Measurements from ENCODE around the gene PLCH2.
A peak's percentile ranks its signal among the peaks of the same experiment; 100 is the strongest.

The PLCH2 gene

DNA sequence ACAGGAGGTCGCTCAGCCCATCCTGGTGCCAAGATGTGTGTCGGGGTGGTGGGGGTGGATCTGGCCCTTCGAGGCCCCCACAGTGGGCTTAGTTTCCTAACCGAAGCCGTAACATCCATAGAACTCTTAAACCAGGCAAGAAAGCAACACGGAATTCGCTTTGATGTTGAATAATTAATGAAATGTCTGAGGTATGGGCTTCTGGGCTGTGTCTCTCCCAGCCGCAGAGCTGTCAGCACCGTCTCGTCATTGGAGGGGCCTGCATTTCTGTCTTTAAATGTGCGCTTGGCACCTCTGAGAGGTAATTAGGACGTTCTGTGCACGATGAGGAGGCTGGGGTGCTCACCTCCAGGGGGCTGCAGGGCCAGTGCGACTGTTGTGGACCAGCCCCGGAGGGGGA is 13.3 kb upstream of the PLCH2 start:
- DNase-seq (ENCODE audit: low read depth) = peak; percentile 31

DNA sequence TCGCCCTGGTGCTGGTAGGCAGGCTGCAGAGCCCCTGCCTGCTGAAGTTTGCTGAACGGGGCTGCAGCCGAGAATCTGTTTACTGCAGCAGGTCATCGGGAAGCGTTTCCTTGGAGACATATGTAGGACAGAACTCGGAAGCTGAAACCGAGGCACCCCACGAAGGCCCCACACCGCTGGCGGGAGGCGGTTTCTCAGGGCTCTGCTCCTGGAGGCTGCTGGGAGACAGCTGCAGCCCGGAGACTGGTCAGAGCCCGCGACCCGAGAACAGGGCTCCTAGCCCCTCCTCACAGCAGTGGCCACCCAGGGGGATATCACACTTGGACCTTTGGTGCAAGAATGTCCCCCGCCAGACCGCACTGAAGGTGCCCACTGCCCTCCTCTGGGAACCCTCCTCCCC is 12.7 kb upstream of the PLCH2 start:
- DNase-seq (ENCODE audit: low read depth) = peak; percentile 25

DNA sequence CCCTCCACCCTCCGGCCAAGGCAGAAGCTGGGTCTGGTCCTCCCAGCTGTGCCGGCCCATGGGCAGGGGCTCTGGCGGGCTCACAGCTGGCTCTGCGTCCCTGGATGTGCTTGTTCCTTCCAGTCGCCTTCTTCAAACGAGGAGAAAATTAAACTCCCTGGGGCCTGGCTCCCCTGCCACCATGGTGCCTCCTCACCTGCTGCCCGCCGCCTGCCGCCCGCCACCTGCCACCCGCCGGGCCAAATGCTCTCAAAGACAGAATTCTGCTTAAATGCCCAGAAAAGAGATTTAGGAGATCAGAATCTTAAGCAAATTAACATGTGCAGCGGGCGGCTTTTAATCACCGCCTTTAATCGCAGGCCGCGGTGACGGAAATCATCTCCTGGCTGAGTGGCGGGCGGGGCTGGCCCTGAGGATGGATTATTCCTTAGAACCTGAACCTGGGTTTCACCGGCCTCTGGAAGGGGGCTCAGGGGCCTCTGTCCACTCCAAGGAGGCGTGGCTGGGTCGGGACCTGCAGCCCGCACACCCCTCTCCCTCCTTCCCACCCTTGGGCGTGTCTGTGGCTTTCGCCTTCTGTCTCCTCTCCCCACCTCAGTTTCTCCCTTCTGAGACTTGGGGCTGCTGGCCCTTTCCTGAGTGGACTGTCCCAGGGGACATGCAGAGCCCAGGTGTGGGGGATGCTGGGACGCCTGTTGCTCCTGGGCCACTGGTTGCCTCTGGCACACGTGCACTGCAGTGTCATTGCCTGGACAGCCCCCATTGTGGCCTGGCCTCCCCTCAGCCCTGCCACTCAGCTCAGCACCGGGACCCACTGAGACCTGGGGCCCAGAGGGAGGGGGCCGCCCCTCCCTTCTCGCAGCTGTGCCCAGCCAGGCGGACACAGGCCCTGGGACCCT is 10.5 kb upstream of the PLCH2 start:
- DNase-seq (ENCODE audit: low read depth) = no peak

DNA sequence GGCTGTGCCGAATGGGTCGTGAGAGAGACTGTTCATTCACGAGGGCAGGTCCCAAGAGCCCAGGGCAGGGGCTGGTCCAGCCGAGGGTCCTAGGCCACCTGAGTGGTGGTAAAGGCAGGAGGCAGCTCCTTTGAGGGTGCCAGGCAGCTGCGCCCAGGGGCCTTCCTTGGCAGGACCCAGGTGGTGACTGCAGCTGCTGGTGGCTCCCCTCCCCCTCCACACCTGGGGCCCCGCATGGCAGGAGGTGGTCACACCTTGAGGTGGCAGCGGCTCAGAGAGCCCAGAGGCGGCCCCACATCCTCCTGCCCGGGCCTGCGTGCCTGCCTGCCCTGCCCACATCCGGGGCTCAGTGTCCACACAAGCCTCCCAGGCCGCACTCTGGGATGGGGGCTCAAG is 9.8 kb upstream of the PLCH2 start:
- no peak for DNase-seq (ENCODE audit: low read depth)

DNA sequence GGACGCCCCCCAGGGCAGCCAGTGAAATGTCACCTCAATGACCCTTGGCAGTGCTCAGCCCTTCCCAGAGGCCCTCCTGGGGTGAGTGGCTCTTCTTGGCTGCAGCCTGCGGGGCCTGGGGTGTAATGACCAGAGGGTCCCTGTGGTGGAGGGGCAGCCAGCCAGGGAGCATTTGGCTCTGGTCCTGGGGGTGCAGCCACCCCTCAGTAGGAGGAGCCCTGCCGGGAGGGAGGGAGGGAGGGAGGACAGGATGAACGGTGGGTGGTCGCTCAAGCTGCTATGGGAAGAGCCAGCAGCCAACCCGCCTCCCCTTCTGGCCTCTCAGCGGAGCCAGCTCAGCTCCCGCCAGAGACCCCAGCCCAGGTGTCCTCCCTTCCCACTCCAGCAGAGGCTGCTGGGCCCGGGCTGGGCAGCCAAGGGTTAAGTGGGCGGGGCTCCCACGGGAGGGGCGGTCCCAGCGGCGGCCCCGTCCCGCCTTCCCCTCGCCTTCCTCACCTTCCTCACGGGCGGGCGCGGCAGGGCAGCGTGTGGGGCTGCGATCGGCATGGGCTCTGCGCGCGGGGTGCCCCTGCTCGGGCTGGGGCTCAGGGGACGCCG is 9.0 kb upstream of the PLCH2 start:
- no peak for DNase-seq (ENCODE audit: low read depth)

DNA sequence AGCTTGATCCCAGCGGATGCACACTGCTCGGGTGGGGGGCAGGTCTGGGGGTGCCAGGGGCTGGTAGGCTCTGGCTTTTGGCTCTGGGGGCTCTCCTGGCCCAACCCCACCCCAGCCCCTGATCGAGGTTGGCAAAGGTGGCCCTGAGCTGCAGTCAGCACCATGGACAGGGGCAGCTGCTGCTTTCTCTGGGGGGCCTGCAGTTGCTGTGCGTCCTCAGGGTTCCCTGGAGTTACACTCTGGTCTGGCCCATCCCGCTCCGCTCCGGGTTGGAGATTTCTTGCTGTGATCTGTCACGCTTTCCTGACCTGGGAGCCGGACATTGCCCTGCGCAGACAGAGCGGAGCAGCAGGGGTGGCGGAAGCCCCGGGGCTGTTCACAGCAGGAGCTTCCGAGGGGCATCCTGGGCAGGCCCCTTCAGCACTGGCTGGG is 8.0 kb upstream of the PLCH2 start:
- DNase-seq (ENCODE audit: low read depth) = peak; percentile 9

DNA sequence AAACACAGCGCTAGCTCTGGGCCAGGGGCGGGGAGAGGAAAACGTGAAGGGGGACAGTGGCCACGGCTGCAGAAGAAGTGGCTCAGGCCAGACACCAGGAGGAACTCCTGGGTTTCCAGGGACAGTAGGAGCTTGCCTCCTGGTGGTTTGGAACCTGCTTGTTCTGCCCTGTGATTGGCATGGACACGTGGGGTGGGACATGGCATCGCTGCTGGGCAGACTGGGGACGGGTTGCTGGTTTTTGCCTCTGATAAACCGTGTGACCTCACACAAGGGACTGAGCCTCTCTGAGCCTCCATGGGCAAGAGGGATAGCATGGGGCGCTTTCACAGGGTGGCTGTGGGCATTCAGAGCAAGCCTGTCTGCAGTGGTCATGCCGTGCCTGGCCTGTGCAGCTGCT is 7.5 kb upstream of the PLCH2 start:
- no peak for DNase-seq (ENCODE audit: low read depth)

DNA sequence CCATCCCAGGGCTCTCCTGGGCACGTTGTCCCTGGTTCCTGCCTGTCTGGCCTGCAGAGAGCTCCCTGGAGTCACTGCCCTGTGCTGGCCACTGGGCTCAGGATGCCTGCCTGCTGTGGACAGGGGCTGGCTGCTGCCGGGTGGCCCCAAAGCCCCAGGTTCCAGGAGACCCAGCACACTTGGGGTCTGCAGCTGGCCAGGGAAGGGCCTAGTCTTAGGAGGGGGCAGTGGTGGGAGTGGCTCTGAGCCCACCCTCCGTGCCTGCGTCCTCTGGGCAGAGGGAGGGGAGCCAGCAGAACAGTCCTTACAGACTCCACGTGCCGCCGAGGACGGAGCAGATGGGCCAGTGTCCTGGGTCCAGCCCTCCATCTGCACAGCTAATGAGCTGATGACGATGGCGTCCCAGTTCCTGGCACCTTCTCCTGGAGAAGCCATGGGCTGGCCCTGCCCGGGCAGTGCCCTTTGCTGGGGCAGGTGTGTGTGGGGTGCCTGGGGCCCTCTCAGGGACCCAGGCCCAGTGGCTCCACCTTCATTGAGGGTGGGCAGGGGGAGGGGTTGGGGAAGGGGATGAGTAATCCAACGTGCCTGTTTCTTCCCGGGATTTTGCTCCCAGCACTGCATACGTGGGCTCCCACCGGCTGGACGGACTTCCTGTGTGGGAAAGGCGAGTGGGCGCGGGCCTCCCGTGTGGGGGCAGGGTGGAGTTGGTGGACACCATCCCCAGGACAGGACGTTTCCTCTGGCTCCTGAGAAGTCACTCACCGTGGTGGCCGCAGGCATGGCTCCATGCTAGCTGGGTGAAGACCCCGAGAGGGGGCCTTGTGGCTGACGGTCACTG is 6.8 kb upstream of the PLCH2 start:
- DNase-seq (ENCODE audit: low read depth) = no peak

DNA sequence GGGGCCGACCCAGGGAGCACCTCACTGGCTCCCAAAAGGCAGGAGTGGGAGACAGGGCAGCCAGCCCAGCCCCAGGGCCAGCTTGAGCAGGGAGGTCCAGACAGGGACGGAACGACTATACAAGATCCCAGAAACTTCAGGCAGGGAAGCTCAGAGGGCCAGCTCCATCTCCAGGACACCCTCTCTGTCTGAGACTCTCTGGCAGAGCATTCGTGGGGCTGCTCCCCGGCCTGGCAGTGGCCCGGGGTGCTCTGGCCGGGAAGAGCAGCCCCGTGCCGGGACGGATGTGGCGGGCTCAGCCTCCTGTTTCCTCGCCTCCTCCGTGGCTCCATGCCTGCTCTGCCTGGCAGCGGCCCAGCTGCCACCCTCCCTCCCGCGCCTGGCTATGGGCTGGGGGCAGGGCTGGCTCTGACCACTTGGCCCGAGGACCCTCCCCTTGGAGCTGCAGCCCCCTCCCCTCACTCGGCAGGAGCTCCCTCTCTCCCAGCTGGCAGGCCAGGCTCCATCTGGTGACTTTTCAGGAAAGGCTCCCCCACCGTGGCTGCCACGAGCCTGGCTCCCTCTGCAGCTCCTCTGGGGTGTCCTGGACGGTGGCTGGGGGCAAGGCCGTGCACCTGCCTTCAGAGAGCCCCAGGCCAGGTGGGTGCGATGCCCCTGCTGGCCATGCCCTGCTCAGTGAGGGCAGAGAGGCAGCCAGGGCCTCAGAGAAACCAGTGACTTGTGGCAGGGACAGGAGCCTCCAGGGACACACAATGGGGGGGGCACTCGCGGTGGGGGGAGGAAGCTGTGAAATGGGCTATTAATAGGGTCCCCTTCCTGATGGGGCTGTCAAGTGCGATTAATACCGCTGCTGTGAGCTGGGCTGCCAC is 5.6 kb upstream of the PLCH2 start:
- no peak for DNase-seq (ENCODE audit: low read depth)

DNA sequence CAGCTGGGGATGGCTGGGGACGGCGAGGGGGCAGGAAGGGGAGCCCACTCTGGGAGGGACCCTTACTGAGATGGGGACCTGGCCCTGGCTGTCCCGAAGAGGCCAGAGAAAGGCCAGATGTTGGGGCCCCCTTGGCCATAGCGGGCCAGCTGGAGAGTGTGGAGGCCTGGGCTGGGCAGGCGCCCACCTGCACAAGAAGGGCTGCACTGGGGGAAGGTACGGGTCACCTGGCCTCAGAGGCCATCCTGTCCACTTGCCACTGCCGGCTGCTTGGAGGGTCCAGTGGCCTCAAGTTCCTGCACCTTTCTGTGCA is 5.0 kb upstream of the PLCH2 start:
- no peak for DNase-seq (ENCODE audit: low read depth)

DNA sequence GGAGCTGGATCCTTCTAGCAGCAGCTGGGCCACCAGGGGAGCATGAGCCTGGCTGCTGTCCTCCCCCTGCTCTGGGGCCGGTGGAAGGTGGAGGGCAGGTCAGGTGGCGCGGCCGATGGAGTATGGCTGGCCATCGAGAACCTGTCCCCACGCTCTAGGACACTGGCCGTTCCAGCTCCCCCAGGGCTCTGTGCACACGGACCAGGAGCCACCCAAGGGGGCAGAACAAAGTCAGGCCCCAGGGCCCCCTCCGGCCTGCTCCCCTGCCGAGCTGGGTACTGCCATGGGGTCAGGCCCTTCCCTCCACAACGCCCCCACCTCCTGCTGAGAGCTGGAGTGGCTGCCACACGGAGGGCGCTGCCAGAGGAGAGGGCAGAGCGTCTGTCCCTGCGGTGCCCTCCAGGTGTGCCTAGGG is 4.5 kb upstream of the PLCH2 start:
- no peak for DNase-seq (ENCODE audit: low read depth)

DNA sequence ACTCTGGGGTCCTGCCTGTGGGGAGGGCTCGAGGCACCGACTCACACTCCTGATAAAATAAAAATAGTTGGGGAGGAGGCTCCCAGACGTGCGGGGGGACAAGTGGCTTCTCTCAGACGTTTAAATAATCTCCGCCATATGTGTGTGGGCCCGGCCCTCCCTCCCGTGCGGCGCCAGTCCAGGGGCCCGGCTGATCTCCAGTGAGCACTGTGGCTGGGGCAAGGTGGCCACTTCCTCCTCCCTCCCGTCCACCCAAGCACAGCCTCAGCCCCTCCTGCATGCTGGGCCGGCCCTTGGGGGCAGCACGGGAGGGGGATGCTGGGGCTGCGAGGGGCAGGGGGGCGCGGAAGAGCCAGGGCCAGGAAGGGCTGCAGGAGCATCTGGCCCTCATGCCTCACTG is 4.0 kb upstream of the PLCH2 start:
- DNase-seq (ENCODE audit: low read depth) = no peak

DNA sequence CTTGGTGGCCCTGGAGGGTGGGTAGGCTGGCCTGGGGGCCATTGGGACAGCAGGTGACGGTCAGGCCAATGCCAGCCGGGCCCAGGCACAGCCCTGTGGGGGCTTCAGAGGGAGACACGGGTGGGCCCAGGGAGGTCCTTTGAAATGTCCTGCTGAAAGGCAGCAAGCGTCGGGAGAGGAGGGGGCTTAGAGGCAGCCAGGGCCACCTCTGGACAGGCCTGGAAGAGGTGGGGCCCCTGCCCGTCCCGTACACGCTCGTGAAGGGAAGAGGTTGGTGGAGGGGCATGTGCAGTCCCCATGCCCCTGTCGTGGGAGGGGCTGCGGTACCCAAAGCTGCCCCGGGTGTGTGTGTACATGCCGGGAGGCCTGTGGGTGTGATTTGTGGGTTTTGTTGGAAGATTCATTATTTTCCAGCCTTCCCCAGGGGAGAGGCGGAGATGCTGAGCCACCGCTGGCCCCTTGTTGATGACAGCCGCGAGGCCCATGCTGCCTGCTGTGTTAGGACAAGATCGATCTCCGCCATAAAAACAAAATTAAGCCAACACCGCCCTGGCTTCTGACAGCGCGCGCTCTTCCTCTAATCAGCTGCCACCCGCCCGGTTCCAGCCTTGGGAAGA is 3.4 kb upstream of the PLCH2 start:
- no peak for DNase-seq (ENCODE audit: low read depth)

DNA sequence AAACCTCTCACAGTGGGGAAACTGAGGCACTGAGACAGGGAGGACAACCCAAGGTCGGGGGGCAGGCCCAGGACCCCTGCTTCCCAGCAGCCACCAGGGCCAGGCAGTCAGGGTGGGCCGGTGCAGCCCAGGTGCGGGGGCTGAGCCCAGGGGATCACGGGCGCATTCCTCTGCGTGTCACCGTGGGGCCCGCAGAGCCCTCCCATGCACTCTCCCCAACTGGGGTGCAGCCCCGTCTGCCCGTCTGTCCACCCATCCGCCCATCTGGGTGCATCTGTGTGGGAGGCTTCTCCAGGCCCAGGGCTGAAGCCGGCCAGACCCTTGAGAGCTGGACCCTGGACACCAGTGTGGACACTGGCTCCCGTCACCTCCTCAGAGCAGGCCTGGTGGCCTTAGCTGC is 2.9 kb upstream of the PLCH2 start:
- DNase-seq (ENCODE audit: low read depth) = no peak

DNA sequence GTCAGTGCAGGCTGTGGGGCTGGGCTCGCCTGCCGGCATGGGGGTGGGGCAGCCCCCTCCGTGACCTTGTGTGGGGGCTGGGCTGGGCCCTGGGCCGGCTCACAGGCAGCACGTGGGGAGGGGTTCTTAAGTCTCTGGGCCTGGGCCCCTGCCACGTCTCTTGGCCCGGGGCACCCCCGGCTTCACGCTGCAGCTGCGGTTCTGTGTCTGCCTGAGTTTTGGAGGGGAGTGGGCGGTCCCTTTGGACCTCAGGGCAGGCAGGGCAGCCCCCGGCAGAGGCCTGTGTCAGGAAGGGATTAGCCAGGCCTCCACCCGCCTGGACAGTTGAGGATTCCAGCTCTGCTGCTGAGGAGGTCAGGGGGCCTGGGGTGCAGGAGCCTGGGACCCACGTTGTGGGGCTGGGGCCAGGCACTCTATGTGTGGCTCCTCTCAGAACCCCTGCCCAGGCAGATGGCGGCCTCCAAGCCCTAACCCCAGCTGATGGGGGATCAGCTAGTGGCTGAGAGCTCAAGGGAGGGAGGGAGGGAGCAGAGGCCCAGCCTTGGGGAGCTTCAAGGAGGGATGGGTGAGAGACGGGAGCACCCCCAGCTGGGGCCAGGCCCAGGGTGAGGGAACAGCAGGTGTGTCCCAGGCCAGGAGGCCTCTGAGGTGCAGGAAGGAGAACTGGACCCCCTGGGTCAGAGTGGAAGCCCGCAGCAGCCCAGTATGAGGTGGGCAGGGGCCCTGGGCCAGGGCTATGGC is 1.8 kb upstream of the PLCH2 start:
- DNase-seq (ENCODE audit: low read depth) = no peak

DNA sequence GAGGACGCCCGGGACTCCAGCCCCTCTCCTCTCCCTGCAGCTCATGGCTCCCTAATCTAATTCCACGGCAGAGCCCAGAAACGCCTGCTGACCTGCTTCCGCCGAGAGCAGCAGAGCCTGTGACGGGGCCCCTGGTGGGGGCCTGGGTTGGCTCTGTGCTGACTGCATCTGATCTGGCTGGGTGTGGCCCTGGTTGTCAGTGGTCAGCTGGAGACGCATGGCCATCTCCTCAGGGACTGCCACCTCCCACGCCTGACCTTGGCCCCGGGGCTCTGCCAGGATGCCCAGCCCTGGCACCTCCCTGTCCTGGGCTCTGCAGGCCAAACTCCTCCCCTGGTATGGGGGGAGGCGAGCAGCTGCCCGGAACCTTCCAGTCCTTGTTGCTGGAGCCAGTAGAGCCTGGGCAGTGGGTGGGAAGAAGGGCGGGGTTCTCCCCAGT is 1.1 kb upstream of the PLCH2 start:
- DNase-seq (ENCODE audit: low read depth) = no peak

DNA sequence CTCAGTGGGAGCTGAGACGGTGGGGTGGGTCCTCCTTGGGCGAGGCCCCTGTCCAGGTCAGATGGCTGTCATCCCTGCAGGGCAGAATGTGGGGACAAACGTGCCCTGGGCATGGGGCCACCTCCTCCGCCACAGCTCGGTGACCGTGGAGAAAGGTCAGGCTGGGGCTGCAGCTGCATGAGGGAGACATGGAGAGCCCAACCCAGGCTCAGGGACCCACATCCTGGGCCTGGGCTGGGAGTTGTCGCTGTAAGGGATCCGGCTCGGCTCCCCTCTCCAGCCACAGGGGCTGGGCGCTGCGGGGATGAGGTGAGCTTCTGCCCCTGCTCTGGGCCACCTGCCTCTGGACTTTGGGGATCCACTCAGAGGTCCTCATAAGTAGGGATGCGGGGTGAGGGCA is 518 bp upstream of the PLCH2 start:
- DNase-seq (ENCODE audit: low read depth) = no peak

DNA sequence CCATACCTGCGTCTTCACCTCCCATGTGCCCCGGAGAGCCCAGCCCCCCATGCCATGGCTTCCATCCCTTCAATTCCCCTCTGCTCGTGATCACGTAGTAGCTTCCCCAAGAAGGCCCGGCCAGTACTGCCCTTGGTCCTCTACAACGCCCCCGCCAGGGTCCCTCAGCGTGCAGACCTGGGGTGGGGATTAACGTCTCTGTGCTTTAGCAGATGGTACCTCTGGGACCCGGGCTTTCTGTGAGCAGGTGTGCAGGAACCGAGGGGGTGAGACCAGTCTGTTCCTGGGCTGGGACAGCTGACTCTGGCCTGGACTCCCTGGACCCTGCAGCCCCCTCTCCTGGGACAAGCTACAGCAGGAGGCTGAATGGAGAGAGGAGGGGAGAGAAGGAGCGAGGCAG is 1.2 kb downstream of the PLCH2 start:
- DNase-seq (ENCODE audit: low read depth) = no peak

DNA sequence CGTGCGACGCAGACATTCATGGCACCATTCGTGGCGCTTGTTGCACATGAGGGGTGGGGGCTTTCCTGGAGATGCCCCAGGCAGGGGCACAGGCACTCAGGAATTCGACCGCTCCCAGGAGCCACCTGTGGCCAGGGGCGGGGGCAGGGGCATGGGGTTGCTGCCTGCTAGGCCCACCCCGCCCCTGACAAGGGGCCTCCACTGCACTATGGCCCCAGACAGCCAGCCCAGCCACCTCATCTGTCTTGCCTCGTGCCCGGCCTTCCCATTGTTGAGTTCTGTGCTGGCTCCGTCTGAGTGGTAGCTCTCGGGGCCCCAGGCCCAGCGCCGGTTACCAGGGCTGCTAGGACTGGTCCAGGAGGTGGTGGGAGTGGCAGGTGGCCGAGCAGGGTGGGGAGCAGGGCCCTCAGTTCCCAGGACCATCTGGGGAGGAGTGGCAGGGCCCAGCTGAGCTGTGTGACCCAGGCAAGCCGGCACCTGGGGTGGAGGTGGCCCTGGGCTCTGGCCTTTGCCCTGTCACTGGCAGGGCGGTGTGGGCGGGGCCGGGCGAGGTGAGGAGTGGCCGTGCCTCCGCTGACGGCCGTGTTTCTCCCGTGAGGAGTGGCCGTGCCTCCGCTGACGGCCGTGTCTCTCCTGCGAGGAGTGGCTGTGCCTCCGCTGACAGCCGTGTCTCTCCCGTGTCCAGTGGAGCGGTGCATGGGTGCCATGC is 1.9 kb downstream of the PLCH2 start:
- no peak for DNase-seq (ENCODE audit: low read depth)

DNA sequence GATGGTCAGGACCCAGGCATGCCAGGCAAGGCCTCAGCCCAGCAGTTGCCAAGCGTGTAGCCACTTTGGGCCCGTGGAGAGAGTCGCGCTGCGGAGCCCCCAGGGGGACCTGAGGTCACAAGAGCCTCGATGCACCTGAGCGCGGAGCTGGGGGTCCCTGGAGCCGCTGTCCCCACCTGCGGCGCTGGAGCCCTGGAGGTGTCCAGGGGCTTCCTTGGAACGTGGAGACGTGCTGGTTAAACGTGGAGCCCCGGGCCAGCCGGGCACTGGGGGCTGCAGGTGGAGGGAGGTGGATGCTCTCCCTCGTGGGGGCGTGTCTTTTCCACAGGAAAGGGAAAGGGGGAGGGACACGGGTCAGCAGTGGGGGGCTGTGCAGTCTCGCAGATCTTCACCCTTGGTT is 3.1 kb downstream of the PLCH2 start:
- DNase-seq (ENCODE audit: low read depth) = no peak
